Hematopoietic multipotent progenitor cell treated with erythropoietin and hydrocortisone succinate and interleukin-3 and kit ligand, for 4 days (in vitro differentiated cells): ENCODE measurements around the gene CCNG2.

Source experiments
- DNase-seq: peaks from one replicate; pipeline ENCODE4 v3.0.0-alpha.2; 2015

The CCNG2 gene

GRCh38 chr4:77179519-77179918 lies 22.5 kb downstream of the CCNG2 start:
- DNase-seq: peak; percentile 70

- DNase-seq: no peak
These were observed 24.7 kb downstream of the CCNG2 start for GRCh38 chr4:77181720-77182119.

DNA sequence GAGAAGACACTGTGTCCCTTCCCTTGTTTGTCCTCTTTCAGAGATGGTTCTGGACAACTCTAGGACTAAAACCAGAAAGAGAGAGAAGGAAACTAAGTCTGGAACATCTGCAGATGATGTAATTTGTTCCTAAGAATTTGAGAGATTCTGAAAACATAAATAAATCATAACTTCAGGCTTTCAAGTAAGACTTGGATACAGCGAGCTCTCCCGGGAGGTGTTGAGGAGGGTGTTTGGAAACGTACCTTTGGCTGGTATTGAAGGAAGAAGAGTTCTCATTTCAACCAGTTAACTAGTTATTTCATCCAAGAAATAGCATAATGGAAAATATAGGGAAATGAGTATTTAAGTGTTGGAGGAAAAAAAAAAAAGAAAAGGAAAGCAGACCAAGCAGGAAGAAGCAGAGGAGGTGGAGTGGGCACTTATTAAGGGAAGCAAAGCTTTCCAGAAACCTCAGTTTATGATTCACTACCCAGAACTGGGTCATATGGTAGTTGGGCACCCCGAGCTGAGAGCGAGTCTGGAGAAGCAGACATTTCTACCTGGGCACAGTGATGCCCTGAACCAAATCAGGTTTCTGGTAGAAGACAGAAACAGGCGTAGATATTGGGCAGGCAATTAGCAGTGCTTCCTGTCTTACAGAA lies 26.9 kb downstream of the CCNG2 start:
- DNase-seq: no peak

DNA sequence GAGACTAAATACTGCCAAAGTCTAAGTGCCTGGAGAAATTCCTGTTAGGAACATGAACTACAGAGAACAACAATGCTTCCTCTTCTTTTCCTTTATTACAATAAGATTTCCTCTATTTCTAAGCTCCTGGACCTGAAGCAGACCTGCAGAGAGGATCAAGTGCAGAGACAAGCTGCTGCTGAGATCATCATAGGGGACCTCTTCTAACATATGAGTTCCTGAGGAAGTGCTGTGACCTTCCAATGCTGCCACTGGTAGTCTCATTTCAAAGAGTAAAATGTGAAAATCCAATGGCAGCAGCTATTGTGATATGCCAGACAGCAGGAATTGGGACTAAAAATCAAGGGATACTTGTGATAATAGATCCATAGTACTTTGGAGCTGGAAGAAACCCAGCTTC lies 28.0 kb downstream of the CCNG2 start:
- no peak for DNase-seq

DNA sequence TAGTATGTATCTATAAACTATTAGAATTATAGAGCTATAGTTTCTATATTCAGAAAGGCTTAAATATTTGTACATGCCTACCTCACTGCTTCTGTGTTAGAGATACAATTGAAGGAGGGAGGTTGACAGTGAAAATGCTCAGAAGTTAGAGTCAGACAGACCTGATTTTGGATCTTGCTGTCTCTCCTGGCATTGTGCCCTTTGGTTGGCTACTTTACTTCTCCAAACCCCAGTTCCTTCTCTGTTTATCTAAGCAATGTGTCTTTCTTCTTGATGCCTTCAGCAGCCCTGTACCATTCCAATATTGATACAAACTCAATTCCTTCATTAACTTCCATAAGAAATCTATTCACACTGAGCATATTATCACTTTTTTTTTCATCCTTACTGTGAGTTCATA lies 28.7 kb downstream of the CCNG2 start:
- peak; percentile 28 for DNase-seq

DNA sequence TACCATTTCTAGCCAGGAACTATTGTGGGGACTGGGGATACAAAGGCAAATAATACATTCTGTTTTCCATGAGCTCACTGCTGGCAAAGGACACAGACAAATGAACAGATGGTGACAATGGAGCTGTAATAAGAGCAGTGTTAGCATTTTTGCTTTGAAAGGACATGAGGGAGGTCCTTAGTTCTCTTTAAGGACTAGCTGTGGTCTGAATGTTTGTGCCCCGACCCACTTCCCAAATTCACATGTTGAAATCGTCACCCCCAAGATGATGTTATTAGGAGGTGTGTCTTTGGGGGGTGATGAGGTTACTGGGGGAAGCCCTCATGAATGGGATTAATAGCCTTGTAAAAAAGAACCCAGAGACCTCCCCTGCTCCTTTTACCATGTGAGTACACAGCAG lies 30.3 kb downstream of the CCNG2 start:
- no peak for DNase-seq

GRCh38 chr4:77188498-77189220 lies 31.7 kb downstream of the CCNG2 start:
- no peak for DNase-seq

DNA sequence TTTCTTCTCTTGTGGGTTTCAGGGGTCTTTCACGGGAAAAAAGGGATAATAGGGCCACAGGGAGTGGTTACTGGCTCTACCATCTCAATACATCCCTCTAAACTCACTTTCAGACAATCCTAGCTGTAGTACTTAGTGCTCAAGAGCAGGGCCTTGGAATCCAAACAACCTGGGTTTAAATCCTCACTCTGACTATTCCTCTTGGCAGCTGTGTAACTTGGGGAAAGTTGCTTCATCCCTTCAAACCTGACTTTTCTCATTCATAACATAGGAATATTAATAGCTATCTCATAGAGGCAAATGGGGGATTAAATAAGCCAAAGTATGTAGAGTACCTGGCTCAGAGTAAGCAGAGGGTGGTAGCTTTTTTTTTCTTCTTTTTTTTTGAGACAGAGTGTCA lies 32.4 kb downstream of the CCNG2 start:
- no peak for DNase-seq

DNA sequence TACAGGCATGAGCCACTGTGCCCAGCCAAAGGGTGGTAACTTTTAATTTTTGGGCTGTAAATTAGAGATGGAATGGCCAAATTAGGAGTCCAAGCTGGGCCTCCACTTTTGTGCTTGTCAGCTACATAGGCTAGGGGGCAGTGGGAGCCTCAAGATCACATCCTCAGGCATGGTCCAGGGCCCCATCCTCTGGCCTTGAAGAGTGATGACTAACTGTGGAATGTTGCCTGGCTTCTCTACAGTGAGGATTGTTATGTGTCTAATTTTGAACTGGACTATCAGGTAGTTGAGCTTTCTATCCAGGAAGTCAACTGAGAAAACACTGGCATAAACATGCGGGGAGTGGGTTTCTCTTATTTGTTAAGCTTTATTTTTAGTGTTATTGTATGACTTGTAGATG lies 33.0 kb downstream of the CCNG2 start:
- no peak for DNase-seq

DNA sequence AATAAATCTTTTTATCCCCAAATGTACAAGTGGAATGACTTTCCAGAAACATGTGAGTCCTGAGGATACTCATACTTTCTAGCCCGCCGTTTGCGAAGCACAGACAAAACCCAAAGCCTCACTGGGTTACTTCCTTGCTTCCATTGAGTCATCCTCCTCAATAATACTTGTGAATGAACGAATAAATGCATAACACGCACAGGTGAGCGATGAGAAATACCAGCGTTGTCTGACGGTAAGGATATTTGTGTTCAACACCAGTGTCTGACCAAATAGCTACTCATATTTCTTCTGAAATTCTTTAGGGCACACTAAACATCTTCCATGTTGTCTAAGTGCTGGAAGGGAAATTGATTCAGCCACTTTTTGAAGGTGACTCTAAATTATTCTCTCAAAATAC lies 36.0 kb downstream of the CCNG2 start:
- DNase-seq: no peak

DNA sequence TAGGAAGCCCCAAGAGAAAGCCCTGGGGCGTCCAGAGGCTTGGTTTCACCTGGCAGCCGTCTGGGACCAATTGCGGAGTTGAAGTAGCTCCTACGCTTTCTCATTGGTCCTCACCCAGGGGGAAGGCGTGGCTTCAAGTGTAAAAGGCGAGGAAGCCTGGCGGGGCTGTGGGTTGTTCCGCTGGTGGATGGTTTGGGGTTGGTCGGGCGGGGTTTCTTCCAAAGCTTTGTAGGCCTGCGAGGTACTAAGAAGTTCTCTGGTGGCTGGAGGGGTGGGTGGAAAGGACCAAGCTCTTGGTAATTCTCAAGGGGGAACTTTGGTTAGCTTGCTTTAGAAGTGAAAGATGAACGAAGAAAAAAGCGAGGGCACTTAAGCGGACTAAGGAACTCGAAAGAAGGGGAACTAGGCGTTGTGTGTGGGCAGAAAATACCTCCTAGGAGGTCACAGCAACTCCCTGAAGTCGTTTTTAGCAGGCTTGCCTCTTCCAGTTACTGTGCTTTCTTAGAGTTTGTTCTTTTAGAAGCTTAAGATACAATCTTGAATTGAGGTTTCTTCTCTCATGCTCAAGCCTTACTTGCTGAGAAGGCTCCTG lies 36.6 kb downstream of the CCNG2 start:
- peak; percentile 93 for DNase-seq

DNA sequence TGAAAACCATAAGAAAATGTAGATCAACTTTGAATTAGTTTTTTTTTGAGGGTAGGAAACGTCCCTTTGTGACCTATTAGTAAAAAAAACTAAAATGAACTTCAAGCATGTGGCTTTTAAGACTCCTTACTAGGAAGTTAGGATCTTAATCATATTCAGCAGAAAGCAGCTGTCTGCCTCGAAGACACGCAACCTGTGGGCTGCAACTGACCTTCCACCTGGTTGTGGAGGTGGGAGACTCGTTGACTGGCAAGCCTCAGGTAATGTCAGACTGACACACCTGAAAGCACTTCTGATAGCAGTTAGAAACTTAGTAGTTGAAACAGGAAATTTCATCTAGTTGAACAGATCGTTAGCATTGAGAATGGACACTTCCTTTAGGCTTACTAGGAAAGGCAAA lies 37.4 kb downstream of the CCNG2 start:
- peak; percentile 29 for DNase-seq

DNA sequence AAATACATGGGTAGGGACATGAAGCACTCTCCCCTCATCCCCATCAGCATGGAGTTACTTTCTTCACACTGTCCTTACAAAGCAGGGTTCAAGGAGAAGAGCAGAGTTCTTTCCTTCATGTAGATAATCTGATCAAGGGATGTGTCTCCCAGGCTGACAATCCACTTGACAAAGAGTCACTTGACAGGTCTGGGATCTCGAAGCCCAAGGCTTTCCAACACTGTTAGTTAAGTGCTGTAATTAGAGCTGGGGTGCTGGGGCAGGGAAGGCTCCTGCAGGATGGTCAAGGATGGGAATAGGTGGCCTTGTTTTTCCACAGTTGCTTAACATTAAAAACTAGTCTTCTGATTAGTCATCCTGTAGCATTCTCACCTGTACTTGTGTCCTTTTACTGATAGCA lies 38.0 kb downstream of the CCNG2 start:
- DNase-seq: no peak

- DNase-seq: peak; percentile 89
These were observed 39.9 kb downstream of the CCNG2 start for GRCh38 chr4:77196866-77197265.

DNA sequence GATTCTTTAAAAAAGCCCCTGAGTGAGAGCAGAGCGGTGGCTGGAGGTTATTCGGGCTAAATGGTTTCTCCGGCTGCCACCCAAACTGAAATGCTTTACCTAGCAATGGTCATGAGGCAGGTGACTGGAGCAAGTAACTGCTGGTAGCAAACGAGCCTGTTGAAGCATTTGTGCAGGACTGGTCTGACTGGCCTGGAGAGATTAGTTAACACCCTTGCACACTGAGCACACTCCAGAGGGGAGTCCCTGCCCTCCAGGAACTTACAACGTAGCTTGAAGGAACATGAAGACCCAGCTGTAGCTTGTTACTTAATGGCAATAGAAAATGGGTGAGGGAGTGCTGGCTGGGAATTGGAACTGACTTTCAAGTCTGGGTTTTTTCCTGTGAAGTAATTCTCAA lies 40.4 kb downstream of the CCNG2 start:
- DNase-seq: no peak

- DNase-seq: no peak
These were observed 40.8 kb downstream of the CCNG2 start for GRCh38 chr4:77197831-77198230.

- DNase-seq: no peak
These were observed 42.3 kb downstream of the CCNG2 start for GRCh38 chr4:77199276-77199675.

- no peak for DNase-seq
These were observed 42.7 kb downstream of the CCNG2 start for GRCh38 chr4:77199701-77200100.

GRCh38 chr4:77201343-77201742 lies 44.3 kb downstream of the CCNG2 start:
- DNase-seq: no peak

GRCh38 chr4:77201857-77202256 lies 44.9 kb downstream of the CCNG2 start:
- no peak for DNase-seq

- no peak for DNase-seq
These were observed 45.5 kb downstream of the CCNG2 start for GRCh38 chr4:77202491-77202890.

DNA sequence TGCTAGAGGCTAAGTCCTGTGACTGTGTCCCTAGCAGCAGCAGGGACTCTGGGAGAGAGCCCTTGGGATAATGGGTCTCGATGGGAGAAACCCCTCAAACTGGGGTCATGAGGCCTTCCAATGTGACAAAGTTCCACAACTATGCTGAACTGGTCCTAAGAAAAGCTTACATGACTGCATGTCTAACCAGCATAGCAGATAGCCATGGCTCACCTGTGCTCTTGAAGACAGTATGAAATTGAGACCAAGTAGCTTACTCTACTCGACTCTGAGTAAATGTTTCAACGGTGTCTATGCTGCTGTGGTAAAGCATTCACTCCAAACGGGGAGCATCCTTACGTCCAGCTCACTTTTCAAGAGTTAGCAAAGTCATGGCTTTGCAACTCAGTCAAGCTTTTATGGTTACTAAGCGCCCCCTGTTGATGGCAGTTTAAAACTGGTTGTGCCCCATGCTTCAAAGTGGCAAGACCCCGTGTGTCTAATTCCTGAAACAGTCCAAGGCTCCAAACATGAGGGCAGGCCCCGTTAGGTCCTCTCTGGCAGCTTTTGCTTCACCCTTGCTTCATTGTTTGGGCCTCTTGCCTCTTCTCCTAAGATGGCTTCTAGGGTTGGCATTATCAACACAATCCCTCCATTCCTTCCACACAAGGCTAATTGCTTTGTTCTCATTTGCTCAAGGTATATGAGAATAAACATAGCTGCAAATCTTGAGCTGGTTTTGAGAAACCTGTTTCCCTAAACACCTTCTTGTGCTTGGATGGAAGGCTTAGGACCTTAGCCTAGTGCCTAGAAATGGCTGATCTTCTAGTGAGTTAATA lies 46.6 kb downstream of the CCNG2 start:
- peak; percentile 93 for DNase-seq

GRCh38 chr4:77204621-77205020 lies 47.6 kb downstream of the CCNG2 start:
- no peak for DNase-seq

- no peak for DNase-seq
These were observed 52.0 kb downstream of the CCNG2 start for GRCh38 chr4:77209012-77209411.
